Measurements from ENCODE around the gene WNT5A. TPM values are rescaled to one million over a fixed set of nuclear protein-coding genes. Genes with fewer than 3 reads are reported as not detected.
"Not testable (repeated sequence)": the region's sequence is repeated elsewhere in the genome, so short reads cannot be mapped to it uniquely, and the experiment has no call there.

WNT5A gene
- polyA plus RNA-seq, 1 donor, result 10.6 TPM

GRCh38 chr3:55505776-55506175 lies 18.7 kb upstream of the WNT5A start:
- DNase-seq (ENCODE audit: low read depth), result no peak

GRCh38 chr3:55505102-55505501 lies 18.0 kb upstream of the WNT5A start:
- DNase-seq (ENCODE audit: low read depth), result not testable (repeated sequence)

GRCh38 chr3:55501905-55502304 lies 14.8 kb upstream of the WNT5A start:
- DNase-seq (ENCODE audit: low read depth), result no peak

GRCh38 chr3:55500555-55501330 lies 13.6 kb upstream of the WNT5A start:
- no peak for DNase-seq (ENCODE audit: low read depth)

DNA sequence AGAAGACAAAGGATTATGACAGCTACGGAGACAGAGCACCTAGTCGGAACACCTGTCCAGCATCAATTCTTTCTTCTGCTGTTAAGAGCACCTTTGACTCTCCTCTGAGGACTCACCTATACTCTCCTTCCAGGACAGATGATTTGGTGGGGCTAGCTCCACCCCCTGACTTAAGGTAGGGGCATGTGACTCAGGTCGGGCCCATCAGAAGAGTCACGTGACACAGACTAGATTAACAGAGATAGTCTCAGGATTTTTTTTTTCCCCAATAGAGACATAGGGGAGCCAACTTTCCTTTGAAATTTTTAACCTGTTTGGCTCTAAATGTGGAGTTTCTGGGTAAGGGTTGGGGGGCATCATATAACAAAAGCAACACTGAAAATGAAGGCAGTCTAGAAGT lies 11.4 kb upstream of the WNT5A start:
- DNase-seq (ENCODE audit: low read depth), result no peak

DNA sequence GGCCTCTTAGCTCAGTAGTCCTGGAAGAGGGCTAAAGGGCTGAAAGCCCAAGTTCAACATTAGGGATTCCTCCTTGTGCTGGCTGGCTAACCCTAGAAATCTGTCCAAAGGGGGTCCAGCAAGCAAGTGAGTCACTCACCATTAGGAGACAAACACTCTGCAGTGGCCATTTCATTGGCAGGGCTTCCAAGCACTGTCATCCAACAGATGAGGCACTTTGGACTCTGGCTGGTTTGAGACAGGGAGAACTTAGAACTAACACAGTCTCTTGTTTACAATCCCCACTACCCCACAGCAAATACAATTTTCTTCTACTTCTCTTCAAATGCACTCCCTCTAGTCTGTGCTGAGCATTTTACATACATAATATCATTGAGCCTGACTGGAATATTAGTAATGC lies 10.1 kb upstream of the WNT5A start:
- no peak for DNase-seq (ENCODE audit: low read depth)

DNA sequence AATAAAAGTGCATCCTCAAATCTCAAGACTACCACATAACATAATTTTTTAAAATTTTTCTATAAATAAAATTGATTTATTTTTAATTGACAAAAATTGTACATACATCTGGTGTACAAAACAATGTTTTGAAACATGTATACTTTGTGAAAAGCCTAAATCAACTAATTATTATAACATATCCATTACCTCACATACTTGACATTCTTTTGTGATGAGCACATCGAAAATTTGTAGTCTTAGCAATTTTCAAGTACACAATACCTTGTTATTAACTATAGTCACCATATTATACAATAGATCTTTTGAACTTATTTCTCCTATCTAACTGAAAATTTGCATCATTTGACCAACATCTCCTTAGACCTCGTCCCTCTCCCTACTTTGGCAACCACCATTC lies 7.9 kb upstream of the WNT5A start:
- DNase-seq (ENCODE audit: low read depth), result no peak

DNA sequence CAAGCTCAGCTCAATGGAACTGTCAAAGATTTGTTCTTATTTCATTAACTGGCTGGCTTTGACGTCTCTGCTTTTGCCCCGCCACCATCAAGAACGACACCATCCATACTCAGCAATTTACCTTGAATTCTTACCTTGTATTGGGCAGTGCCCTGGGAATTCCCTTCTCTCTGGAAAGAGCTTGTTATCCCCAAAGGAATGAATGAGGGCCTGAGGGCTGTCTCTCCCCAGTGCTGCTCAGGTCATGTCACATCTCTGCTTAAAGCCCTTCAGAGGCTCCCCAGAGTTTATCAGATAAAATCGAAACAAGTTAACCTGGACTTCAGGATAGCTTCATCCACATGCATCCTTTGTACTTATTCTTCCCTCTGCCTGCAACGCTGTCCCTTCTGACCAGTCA lies 5.9 kb upstream of the WNT5A start:
- no peak for DNase-seq (ENCODE audit: low read depth)

DNA sequence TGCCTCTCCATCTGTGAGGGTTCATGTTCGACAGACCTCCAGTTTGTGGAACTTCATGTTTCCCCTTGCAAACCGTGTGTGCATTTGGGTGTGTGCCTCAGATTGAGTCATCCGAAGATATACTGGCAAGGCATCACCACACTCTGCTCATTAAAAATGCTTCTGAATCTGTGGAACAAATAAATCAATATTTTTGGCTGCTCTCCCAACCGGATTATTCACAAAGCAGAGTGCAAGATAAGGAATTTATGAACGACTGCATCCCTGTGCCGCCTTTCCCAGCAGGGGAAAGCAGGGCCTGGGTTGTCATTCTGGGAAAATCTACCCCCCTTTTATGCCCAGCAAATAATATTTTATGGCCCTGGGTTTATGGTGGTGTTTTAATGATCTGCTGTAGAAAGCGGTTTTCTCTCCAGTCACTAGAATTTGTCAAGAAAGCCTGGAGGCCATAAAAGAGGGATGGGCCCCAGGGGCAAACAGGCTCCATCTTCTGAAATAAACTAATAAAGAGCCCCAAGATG lies 4.2 kb upstream of the WNT5A start:
- DNase-seq (ENCODE audit: low read depth), result no peak

DNA sequence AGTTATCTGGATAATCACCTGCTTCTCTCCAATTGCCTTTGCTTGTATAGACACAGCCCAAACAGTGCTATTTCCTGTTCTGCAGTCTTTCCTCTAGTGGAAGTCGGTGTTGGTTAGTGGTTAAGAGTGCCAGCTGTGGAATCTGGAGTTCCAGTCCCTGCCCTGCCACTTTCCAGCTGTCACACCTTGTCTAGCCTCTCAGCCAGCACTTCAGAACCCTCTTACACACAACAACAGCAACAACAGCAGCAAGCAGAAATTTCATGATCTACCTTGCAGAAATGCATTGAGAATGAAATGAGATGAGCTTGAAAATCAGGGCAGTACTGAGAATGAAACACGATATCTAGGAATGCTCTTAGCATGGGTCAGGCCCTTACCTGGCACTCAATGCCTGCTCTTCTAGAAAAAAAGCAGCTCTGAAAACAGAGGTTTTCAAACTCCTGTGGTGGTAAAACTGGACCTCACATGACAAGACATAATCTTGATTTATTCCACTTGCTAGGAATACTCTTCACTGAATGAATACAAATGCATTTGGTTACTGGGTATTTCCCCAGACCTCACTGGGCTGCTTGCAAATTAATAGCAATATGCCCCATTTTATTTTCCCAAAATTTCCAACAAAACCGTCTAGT lies 3.3 kb upstream of the WNT5A start:
- no peak for DNase-seq (ENCODE audit: low read depth)

GRCh38 chr3:55489798-55490132 lies 2.7 kb upstream of the WNT5A start:
- no peak for DNase-seq (ENCODE audit: low read depth)

DNA sequence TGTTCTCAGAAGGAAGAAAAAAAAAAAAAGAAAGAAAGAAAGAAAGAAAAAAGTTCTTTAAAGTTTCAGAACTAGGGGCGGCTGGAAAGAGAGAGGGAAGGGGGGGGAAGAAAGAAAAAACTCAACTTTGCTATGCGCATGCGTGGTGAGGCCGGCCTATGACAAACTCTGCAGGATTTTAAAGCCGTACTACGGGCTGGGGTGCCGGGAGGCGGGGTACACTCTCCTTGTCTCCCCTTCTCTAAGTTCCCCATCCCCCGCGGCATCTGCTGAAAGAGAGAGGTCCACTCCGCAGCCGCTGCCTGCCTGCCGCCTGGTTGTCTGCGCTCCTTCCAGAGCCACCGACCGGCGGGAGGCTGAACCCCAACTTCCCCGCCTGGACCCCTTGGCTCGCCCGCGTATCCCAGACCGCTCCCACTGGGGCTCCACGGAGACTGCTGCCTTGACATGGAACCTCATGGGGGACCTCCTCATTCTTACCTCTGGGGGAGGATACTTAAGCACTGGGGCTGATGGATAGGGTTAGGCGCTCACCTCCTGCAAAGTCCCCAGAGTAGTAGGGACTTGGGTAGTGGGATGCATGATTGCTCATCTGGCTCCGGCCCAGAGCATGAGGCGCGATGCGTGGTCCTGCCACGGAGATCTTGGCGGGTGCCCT lies 1.4 kb upstream of the WNT5A start:
- DNase-seq (ENCODE audit: low read depth), result no peak

DNA sequence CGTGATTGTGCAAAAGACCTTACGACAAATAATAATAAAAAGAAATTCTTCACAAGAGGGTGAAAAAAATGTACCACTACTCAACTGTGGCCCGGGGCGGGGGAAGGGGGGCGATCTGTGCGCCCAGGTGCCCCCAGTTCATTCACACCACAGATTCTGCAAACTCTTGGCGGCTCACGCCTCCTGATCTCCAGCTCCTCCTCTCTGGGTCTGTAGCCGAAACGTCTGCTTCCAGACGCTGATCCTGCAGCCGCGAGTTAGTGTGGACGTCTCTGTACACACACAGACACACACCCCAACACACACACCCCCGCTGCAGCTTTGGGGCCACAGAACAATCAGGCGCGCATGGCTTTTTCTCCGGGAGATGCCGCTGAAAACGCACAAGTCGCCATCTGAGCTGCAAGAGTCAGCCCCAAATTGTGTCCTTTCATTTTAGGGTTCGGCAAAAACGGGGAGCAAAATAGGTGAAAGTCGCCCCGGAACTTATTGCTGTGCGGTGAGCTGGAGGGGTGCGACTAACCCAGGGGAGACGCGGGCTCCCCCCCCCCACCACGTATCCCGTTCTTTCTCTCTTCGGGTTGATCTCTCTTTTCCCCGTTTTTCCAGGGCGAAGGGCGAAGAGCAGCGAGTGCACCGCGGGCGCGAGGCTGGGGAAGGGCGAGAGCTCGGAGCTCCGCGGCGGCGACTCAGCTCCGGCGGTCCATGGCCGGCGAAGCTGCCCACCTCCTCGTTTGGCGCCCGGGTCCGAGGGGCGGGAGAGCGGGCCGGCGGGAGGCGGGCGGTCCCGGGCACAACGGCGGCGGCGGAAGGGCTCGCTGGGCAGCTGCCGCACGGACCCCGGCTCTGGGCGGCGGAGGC lies 505 bp upstream of the WNT5A start:
- no peak for DNase-seq (ENCODE audit: low read depth)

DNA sequence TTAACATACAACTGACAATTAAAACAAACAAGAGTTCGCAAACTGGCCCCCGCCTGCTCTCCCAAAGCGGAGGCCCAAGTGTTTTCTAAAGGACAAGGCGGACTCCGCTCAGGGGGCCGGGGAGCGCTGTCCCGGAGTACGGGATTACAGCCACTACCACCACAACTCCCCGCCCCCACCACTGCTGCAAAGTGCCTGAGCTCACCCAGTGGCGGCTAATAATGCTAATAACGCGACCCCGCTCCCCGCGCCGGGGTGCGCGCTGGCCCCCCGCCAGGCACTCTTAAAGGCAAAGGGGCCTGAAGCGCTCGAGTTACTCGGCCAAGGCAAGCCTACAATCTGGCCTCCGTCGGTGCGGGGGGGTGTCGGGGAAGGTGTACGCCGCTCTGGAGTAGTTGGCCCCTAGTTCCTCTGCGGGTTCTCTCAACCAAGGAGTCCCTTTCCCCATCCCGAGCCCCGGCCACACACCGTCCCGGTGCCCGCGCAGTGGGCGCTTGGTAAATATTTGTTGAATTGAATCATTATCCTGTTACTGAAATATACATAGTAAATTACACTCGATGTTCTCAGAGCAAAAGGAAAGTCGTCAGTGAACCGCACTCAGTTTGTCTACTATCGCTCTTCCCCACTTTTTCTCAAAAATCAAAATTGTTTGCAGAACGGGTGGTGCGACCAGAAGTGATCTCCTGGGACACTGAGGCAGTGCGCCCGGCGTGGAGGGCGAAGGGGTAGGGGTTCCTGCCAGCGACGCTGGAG lies 827 bp downstream of the WNT5A start:
- DNase-seq (ENCODE audit: low read depth), result no peak

- DNase-seq (ENCODE audit: low read depth), result no peak
These were observed 2.0 kb downstream of the WNT5A start for GRCh38 chr3:55484801-55485791.

- DNase-seq (ENCODE audit: low read depth), result no peak
These were observed 2.9 kb downstream of the WNT5A start for GRCh38 chr3:55484191-55484689.

- no peak for DNase-seq (ENCODE audit: low read depth)
These were observed 3.7 kb downstream of the WNT5A start for GRCh38 chr3:55483196-55484095.

DNA sequence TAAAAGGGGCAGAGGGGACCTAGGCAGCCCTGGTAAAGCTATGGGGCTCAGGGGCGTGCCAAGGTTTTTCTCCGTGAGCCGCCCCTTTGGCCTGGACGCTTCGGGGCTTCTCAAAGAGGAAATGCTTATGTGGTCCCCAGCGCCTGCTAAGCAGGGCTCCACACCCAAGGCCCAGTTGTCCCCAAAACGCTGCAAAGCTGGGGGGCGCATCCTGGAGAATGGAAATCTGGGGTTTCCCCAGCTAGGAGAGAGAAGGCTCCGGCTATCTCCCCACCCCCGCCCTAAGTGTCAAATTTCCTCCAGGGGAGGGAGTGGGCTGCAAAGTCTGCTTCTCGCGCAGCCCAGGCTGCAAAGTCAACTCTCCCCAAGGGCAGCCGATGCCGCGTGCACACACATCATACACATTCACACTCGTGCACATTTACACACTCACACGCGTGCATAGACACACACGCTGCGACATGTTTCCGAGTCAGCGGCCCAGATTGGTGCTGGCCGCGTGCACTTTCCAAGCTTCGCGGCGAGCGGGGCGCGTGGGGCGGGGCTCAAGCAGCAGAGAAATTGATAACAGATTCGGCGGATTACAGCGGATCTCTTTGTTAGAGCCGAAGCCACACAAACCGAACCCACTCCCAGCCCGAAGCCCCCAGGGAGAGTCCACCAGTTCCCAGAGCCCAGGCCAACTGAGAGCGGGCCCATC lies 4.5 kb downstream of the WNT5A start:
- no peak for DNase-seq (ENCODE audit: low read depth)
